ENCODE measurements around the gene MORF4L1. TPM values are rescaled to one million over a fixed set of nuclear protein-coding genes. Genes with fewer than 3 reads are reported as not detected.

MORF4L1 gene
- total and polyA plus RNA-seq, 10 of the 15 experiments (the other 5 are each of a cell fraction or from before 2014, with no cell fraction given) = 113 to 636 (median 229) TPM

GRCh38 chr15:78938658-78939488 lies 66.2 kb downstream of the MORF4L1 start (continued):
- TF ChIP-seq RUNX3 (IDR thresholded peaks at IDR 0.05; ENCODE audit: low read length) = peak; percentile 77
- no peak for TF ChIP-seq POLR2AphosphoS2 (IDR thresholded peaks at IDR 0.05; ENCODE audit: low read depth, low read length)
- no peak for TF ChIP-seq RAD51 (IDR thresholded peaks at IDR 0.05)
- no peak for TF ChIP-seq POU2F2 (IDR thresholded peaks at IDR 0.05; ENCODE audit: borderline replicate concordance, low read depth, low read length)
- TF ChIP-seq RB1 (IDR thresholded peaks at IDR 0.05; ENCODE audit: borderline replicate concordance) = no peak
- peak; percentile 85 for TF ChIP-seq JUNB (IDR thresholded peaks at IDR 0.05)
- TF ChIP-seq ATF2 (IDR thresholded peaks at IDR 0.05; ENCODE audit: low read length) = peak; percentile 58
- TF ChIP-seq LARP7 (IDR thresholded peaks at IDR 0.05) = no peak
- TF ChIP-seq HCFC1 (IDR thresholded peaks at IDR 0.05; ENCODE audit: low read length) = no peak
- no peak for TF ChIP-seq TCF3 (IDR thresholded peaks at IDR 0.05; ENCODE audit: borderline replicate concordance, insufficient read depth, low read depth, low read length)
- peak in 1 of 2 experiments; percentile 41; a peak in 1 of 4 replicates for TF ChIP-seq CEBPB (IDR thresholded peaks at IDR 0.05; ENCODE audit: borderline replicate concordance in 1 of 2, low read depth in 2 of 2, low read length in 2 of 2)
- TF ChIP-seq HDAC2 (IDR thresholded peaks at IDR 0.05) = no peak
- no peak; the same call in 1 of the 2 replicates for TF ChIP-seq POLR2AphosphoS5 (IDR thresholded peaks at IDR 0.05; ENCODE audit: low read length)
- TF ChIP-seq ATF7 (IDR thresholded peaks at IDR 0.05; ENCODE audit: low read depth) = peak; percentile 64
- peak; percentile 98 for TF ChIP-seq IKZF1 (conservative IDR thresholded peaks at IDR 0.05)
- TF ChIP-seq CBFB (IDR thresholded peaks at IDR 0.05; ENCODE audit: low read depth) = no peak; the same call in 1 of the 2 replicates
- TF ChIP-seq SIN3A (IDR thresholded peaks at IDR 0.05; ENCODE audit: low read depth, low read length) = no peak
- TF ChIP-seq TARDBP (IDR thresholded peaks at IDR 0.05; ENCODE audit: borderline replicate concordance) = no peak
- no peak for TF ChIP-seq CEBPZ (IDR thresholded peaks at IDR 0.05; ENCODE audit: low read depth, low read length)
- TF ChIP-seq PAX8 (IDR thresholded peaks at IDR 0.05) = 0 out of 2 replicates have a peak, but pooled peaks have one; percentile 62
- no peak for TF ChIP-seq MLLT1 (IDR thresholded peaks at IDR 0.05)
- TF ChIP-seq RBBP5 (conservative IDR thresholded peaks at IDR 0.05) = no peak
- 0 out of 2 replicates have a peak, but pooled peaks have one; percentile 6 for TF ChIP-seq CREM (IDR thresholded peaks at IDR 0.05; ENCODE audit: low read depth)
- no peak for TF ChIP-seq ZZZ3 (IDR thresholded peaks at IDR 0.05; ENCODE audit: control insufficient read depth, insufficient read length, low read depth)
- peak; percentile 96 for TF ChIP-seq ZNF384 (IDR thresholded peaks at IDR 0.05; ENCODE audit: borderline replicate concordance, low read depth, low read length)
- TF ChIP-seq GATAD2B (conservative IDR thresholded peaks at IDR 0.05; ENCODE audit: low read depth) = peak; percentile 42
- TF ChIP-seq CBX3 (IDR thresholded peaks at IDR 0.05; ENCODE audit: borderline replicate concordance, low read depth) = no peak
- TF ChIP-seq JUND (IDR thresholded peaks at IDR 0.05; ENCODE audit: low read depth, low read length) = peak; percentile 53; the same call in 1 of the 2 replicates

All from GM12878 (cell line).